ENCODE data around the gene CADPS2.

DNA sequence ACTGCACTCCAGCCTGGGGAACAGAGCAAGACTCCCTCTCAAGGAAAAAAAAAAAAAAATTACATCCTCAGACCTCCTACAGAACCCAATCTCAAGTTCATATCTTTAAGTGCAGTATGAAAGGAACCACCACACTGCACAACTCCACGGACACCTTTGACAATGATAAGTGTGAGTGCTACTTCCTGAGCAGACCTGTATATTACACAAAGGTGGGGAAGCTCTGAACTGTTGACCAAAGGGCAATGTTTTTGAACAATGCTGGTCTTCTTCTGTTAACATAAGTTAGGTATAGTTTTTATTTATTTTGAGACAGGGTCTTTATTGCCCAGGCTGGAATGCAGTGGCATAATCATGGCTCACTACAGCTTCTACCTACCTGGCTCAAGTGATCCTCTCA, 129.4 kb downstream of the CADPS2 start:
- TF ChIP-seq POLR2AphosphoS5 (IDR thresholded peaks at IDR 0.05; ENCODE audit: low read depth) = no peak
- no peak for TF ChIP-seq CTCF (IDR thresholded peaks at IDR 0.05; ENCODE audit: insufficient read depth, low read length)

All from HL-60 (cell line).